ENCODE results near the gene DPPA3.
"Not testable (repeated sequence)": the region's sequence is repeated elsewhere in the genome, so short reads cannot be mapped to it uniquely, and the experiment has no call there.

Gene DPPA3

DNA sequence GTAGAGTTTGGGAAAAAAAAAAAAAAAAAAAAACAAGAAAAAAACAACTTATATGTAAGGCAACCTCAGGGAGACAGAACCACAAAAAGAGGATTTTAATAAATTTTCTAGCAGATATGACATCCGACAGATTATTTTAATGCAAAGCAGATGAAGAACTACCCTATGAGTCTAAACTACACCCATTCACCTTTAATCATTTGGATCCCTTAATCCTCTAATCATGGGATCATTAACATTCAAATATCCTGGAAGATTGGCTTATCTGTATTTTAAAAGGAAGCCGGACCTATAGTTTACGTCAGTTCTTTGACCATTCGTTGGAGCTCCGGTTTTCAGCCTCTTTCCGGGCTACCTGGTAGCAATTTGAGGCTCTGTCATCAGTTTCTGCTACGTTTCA, at the start of gene DPPA3:
Gene DPPA3 (plus strand): TSS at position 301 of the 400 bp plus-strand sequence. CDS start 138 bp downstream, outside the sequence.
- DNase-seq (ENCODE audit: low read depth in 2 of 3, low spot score in 2 of 3) = no peak

DNA sequence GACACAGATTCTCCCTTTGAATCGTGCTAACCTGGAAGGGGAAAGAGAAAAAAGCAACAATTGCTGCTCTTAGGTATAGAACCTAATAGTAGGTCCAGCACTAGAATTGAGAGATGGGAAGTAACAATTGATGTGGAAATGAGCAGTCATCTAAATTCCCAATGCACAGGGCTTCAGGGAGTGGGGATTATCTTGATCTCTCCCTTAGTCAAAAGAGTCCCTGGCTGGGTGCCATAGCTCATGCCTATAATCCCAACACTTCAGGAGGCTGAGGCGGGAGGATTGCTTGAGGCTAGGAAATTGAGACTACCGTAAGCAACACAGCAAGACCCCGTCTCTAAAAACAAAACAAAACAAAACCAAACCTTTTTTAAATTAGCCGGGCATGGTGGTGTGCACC, 49.5 kb upstream of the DPPA3 start:
- DNase-seq (ENCODE audit: low read depth in 2 of 3, low spot score in 2 of 3) = no peak

DNA sequence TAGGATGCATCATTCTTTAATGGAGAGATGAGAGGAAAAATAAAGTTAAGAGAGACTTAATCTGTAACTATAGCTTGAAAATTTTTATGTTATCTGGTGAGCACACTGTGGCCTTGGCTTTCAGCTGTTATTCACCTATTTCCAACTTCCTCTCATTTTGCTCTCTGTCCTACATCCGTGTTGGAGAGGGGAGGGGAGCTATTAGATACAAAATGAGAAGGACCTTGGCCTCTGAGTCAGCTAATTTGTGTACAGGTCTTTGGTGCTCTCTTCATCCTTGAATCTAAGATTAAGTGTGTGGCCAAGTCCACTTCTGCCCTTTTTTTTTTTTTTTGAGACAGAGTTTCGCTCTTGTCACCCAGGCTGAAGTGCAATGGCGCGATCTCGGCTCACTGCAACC, 44.6 kb upstream of the DPPA3 start:
- DNase-seq (ENCODE audit: low read depth in 2 of 3, low spot score in 2 of 3) = no peak

DNA sequence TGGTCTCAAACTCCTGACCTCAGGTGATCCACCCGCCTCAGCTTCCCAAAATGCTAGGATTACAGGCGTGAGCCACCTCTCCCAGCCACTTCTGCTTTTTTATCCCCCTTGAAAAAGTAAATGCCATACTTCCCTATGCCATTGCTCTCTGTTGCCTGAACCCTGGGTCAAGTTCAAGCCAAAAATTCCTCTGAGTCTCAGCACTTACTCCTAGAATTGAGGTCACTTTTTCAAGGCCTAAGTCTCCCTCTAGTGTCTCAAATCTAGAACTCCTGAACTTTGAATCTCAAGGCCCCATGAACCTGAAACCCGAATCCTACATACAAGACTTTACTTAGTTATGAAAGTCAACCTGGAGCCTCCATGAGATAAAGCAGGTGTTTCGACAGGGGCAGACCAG, 44.1 kb upstream of the DPPA3 start:
- no peak for DNase-seq (ENCODE audit: low read depth in 2 of 3, low spot score in 2 of 3)

DNA sequence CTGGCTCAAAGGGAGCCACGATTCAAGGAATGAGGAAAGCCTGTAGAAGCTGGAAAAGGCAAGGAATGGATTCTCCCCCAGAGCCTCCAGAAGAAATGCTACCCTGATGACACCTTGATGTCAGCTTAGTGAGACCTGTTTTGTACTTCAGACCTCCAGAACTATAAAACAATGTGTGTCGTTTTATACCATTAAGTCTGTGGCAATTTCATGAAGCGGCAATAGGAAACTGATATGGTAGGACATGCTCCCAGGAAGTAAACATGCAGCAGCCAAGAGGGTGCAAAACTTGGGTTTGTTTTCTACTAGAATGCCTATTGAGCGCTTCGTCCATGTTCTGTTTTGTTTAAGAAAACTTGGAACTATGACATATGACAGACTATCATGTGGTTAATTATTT, 43.1 kb upstream of the DPPA3 start:
- DNase-seq (ENCODE audit: low read depth in 2 of 3, low spot score in 2 of 3) = no peak

DNA sequence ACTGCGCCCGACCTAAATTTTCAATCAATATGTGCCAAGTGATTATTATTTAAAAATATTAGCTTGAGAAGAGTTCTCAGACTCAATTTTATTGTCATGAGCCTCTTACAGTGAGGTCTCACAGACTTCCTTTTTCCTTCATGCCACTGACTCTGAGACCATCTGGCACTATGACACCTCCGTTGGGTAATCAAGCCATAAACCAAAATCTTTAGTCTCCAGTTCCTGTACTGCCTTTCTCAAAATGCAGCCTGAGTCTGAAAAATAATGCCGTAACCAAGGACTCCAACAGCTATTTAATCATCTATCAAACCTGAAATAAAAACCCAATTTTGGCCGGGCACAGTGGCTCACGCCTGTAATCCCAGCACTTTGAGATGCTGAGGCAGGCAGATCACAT, 35.8 kb upstream of the DPPA3 start:
- DNase-seq (ENCODE audit: low read depth in 2 of 3, low spot score in 2 of 3) = not testable (repeated sequence)

DNA sequence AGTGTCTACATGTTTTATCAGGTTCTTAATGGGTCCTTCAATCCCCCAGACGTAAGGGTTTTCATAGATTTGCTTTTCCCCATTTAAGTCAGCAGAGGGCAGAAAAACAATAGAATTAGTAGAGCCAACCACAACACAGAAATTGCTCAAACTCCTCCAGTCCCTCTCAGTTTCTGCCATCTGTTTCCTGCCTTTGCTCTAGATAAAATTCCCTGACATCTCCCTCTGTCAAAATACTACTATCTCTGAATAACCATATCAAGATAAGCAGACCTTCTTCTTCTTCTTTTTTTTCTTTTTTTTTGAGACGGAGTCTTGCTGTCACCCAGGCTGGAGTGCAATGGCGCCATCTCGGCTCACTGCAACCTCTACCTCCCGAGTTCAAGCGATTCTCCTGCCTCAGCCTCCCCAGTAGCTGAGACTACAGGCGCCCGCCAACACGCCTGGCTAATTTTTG, 33.8 kb upstream of the DPPA3 start:
- DNase-seq (ENCODE audit: low read depth in 2 of 3, low spot score in 2 of 3) = not testable (repeated sequence)

DNA sequence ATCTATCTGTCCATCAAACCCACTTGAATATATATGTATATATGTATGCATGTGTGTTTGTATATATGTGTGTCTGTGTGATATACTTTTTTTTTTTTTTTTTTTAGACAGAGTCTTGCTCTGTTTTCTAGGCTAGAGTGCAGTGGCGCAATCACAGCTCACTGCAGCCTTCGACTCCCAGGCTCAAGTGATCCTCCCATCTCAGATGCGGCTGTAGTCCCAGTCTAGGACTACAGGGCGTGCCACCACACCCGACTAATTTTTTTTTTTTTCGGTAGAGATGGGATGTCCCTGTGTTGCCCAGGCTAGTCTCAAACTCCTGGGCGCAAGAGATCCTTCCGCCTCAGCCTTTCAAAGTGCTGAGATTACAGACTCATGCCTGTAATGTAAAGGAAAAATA, 32.5 kb upstream of the DPPA3 start:
- DNase-seq (ENCODE audit: low read depth in 2 of 3, low spot score in 2 of 3) = no peak

DNA sequence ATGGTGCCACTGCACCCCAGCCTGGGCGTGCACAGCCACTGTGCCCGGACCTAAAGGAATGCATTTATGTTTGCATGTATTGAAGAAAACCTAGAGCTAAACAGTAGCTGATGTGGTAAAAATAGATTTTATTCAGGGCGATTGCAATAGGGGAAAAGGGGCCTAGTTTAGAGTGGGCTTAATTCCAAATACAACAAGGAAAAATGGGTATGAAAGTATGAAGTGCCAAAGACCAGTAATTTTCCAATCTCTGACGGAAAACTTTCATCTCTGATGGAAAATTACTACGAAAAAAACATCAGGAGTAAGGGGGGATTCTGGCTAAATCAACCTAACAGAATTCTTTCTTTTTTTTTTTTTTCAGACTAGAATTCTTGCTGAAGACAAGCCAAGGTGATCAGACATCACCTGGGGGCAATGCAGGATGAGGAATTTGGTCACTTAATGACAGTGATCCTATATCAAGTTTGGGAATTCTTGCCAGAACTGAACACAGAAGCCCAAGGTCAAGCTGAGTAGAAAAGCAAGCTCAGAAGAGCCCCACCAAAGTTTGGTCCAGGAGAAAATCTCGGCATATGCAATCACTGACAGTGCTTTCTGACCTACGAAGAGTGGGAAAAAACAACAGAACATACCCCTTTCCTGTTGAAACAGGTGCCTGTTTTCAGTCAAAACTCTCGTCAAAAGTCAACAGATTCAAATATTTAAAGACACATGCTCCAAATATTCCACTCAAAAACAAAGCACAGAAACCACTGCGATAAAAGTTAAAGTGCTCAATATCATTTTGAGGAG, 31.8 kb upstream of the DPPA3 start:
- DNase-seq (ENCODE audit: low read depth in 2 of 3, low spot score in 2 of 3) = no peak

DNA sequence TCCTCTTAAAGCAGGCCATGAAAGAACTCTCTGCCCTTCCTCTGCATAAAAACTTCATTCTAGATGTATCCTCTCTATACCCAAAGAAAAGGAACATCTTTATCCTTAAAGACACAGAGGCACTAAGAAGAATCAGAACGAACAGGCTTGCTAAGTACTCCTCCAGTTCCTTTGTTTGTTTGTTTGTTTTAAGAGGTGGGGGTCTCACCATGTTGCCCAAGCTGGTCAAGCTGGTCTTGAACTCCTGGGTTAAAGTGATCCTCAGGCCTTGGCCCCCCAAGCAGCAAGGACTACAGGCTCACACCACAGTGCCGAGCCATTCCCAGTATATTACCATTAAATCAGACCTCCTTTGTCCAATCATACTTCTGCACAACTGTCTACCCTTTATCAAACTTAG, 29.7 kb upstream of the DPPA3 start:
- no peak for DNase-seq (ENCODE audit: low read depth in 2 of 3, low spot score in 2 of 3)

DNA sequence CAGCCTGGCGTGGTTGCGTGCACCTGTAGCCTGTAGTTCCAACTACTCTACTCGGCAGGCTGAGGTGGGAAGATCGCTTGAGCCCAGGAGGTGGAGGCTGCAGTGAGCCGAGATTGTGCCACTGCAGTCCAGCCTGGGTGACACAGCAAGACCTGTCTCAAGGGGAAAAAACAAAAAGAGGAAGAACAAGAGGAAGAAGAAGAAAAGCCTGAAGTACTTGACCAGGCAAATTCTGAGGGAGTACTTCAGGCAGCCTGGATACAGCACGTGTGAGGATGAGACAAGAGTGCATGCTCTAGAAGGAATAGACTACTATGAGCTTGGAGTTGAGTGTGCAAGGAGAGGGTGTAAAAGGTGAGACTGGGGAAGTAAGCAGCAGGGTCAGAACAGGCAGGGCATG, 17.4 kb upstream of the DPPA3 start:
- DNase-seq (ENCODE audit: low read depth in 2 of 3, low spot score in 2 of 3) = no peak

DNA sequence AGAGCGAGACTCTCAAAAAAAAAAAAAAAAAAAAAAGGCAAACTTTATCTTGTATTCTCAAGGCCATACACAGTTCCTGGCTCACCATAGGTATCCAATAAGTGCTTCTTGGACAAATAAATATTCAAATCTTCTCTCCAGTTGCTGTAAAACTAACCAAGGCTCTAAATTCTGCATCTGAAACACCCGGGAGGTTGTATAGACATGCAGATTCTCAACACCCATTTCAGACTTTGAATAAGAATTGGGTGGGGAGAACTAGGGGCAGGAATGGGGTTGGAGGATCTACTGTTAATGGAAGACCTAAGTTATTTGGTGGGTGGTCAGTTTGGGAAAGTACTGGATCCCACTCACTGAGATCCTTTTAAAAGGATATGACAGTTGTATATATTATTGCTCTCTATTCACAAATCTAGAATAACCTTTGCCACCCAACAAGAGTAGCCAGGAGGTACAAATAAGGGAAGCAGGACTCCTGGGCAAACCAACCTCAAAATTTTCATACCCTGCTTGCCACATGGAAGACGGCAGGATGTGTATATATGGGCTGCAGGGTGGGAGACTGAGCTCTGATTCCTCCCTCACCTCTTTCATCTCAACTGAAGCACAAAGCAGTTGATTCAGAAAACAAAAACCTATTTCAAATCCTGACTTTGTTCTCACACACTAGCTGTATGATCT, 16.5 kb upstream of the DPPA3 start:
- no peak for DNase-seq (ENCODE audit: low read depth in 2 of 3, low spot score in 2 of 3)

DNA sequence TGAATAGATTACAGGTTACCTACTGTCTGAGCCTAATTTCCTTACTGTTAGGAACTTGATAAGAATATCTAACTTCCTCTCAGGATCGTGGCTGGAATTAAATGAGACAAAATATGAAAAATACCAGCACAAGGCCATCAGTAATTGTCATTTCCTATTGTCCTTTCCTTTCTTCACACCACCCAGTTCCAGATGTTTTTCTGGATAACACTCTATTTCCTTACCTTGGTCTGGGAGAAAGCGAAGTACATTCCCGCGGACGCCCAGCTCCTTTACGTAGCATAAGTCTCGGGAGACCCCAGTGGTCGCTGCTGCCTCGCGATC, 16.0 kb upstream of the DPPA3 start:
- no peak for DNase-seq (ENCODE audit: low read depth in 2 of 3, low spot score in 2 of 3)

DNA sequence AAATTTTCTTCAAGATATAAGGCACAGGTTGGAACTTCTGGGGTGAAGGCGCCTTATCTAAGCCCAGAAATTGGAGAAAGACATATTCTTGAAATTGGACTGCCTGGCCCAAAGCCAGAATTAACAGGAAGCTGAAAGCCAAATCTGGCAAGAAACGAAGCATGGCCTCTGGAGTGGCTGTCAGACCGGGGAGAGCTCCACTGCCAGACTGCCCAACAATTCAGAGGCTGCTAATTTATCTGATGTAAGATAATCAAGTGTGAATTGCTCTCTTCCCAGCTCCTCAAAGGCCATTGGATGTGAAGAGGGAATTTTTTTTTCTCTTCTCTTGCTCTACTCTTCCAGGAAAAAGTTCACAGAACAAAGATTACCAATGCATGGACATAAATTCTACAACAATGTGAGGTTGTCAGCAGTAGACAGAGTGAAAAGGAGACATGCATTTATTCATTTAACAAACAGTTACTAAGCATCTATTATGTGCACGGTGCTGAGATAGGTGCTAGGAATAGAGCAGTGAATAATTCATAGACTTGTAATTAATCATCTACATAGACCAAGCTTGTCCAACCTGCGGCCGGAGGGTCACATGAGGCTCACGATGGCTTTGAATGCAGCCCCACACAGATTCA, 15.6 kb upstream of the DPPA3 start, which contains the start of gene GDF3:
Gene GDF3 (minus strand): TSS at position 210 of the 632 bp plus-strand sequence. CDS start 47 bp downstream, at position 163.
- no peak for DNase-seq (ENCODE audit: low read depth in 2 of 3, low spot score in 2 of 3)

DNA sequence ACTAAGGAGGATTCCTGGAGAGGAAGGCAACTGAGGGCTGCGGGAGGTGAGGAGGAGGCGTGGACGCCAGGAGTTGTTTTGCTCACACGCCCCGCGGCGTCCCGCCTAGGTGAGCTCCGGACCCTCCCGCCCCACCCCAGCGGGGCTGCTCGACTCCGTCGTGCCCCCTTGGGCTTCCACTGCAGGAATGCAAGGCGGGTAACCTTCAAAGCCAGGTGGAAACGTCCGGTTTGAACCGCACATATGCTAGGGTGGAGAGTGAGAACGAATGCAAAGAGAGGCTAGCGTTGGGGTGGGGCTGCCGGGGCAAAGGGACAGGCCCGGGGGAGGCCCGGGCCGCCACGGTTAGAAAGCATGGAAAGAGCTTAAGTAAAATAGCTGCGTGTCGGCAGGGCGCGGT, 5.4 kb upstream of the DPPA3 start:
- DNase-seq (ENCODE audit: low read depth in 2 of 3, low spot score in 2 of 3) = no peak

DNA sequence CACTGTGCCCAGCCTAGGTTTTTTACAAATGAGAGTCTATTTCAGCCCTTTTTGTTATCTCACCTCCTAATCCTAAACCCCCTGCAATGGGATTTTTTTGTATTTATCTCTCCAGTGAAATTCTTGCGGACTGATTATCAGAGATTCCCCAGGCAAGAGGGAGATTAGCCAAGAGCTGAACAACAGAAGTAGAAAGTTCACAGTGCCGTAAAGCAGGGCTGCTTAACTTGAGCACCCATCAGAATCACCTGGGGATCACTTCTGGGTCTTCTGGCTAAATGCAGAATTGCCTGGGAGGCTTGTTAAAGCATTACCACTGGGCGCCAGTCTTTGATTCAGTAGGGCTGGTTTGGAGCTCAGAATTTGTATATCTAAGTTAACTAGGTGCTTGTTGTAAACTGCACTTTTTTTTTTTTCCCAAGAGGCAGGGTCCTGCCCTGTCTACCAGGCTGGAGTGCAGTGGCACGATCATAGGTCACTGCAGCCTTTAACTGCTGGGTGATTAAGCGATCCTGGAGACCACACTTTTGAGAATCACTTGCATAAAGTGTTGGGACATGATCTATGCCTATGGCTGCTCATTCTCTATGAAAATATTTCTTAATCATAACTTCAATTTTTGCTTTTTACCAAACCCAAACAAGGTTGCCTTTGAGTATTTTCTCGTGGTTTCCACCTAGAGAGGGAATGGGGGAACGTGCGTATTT, 1.1 kb upstream of the DPPA3 start:
- DNase-seq (ENCODE audit: low read depth in 2 of 3, low spot score in 2 of 3) = no peak

DNA sequence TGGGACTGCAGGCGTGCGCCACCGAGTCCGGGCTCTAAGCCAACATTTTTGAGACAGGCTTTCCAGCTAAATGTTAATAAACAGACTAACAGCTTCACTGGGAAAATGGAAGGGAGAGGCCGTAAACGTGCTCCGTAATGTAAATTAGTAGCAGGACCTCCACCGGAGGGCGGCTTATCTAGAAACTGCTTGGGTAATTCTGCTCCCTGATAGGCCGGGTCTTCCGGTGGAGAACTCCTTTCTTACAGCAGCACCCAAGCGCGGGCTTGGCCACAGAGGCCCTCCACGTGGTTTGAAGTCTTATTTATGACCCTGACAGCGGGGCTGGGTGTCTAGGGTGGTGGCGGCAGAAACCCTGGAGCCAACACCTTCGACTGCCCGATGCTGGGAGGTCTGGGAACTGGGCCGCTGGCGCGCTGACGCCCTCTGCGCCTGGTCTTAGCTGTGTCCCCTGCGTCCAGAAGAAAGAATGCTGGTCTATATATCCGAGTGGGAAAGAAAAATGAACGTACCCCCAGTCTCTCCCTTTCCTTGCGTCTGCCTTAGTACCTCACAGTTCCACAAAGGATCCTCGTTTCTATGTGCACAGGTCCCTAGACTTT, 1.7 kb downstream of the DPPA3 start:
- no peak for DNase-seq (ENCODE audit: low read depth in 2 of 3, low spot score in 2 of 3)

DNA sequence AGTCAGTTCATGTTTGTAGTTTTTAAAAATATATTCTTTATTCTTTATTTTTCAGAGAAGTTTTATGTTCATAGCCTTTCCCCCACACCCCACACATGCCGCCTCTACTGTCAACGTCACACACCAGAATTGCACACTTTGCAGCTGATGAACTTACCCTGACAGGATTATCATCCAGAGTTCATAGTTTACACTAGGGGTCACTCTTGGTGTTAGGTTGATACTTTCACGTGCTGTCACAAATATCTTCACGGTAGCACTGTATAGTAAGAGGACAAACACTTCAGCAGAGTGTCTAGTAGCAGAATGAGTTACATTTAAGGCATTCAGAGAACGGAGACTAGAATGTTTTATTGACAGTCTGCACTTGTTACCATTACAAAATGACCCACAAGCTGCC, 5.1 kb downstream of the DPPA3 start:
- no peak for DNase-seq (ENCODE audit: low read depth in 2 of 3, low spot score in 2 of 3)

DNA sequence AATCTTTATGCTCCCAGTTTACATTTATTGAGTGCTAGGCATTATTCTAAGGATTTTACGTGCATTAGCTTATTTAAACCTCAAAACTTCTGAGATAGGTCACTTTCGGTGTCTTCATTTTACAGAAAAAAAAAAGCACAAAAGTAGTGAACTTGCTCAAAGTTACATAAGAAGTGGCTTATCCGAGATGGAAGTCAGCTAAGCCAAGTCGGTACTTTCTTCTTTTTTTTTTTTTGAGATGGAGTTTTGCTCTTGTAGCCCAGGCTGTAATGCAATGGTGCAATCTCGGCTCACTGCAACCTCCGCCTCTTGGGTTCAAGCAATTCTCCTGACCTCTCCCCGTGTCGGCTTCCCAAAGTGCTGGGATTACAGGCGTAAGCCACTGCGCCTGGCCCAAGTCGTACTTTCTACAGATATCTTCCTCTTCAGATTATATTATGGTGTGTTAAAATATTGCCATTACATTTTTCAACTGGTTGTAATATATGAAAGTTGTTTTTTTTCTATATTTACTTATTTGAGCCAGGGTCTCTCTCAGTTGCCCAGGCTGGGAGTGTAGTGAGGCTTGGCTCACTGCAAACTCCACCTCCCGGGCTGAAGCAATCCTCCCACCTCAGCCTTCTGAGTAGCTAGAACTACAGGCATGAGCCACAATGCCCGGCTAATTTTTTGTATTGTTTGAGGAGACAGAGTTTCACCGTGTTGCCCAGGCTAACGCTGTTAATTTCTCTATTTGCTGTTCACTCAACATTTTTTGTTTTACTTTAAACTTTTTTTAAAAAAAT, 8.9 kb downstream of the DPPA3 start:
- DNase-seq (ENCODE audit: low read depth in 2 of 3, low spot score in 2 of 3) = no peak

DNA sequence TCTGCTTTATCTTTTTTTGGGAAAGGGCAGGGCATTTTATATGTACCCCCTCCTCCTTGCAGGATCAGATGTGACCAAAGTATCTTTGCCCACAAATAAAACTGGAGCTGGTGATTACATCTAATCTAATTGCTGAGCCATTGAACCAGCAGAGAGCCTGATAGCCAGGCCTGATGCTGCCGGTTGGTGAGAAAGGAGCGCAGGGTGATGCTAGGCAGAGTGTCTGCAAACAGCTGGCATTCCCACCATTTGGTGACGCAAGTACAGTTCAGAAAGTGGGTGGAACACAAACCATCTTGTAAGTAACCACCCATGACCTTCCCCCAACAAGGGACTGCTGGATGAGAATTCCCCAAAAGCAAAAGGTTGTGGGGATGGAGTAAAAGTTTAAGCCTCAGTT, 12.7 kb downstream of the DPPA3 start:
- no peak for DNase-seq (ENCODE audit: low read depth in 2 of 3, low spot score in 2 of 3)
